CD14-positive monocyte (primary cell): ENCODE data around the gene ATP4B. TPM values are rescaled to one million over a fixed set of nuclear protein-coding genes. Genes with fewer than 3 reads are reported as not detected.

ENCODE experiments used
- DNase-seq, 3 donors: peaks; one replicate each; pipeline ENCODE4 v3.0.0-alpha.2; 2011 to 2022
- H2AFZ ChIP-seq: 2 replicates; pipeline ENCODE4 v1.6.0; 2012; ENCODE audit warnings: mild to moderate bottlenecking, low read depth, low read length, inconsistent platforms; ENCODE audit not compliant: insufficient read depth, poor library complexity, severe bottlenecking
- H3K27ac ChIP-seq, 2 donors: 1 replicate in 1 of 2; 2 replicates in 1 of 2; pipeline ENCODE4 v1.5.1; 2012 to 2013; ENCODE audit warnings: low read length in 2 of 2, control low read depth in 1 of 2, inconsistent platforms in 1 of 2, low read depth in 1 of 2, mild to moderate bottlenecking in 1 of 2
- H3K27me3 ChIP-seq, 2 donors: one replicate each; pipeline versions ENCODE4 v1.6.0 to v1.6.1; 2011 to 2013; ENCODE audit warnings: low read length in 2 of 2; ENCODE audit not compliant: control insufficient read depth in 2 of 2, insufficient read depth in 2 of 2
- H3K36me3 ChIP-seq, 2 donors: replicated peaks in 1 of 2; 1 replicate in 1 of 2; 2 replicates in 1 of 2; pipeline versions ENCODE4 v1.5.1 to v1.6.1; 2012 to 2013; ENCODE audit warnings: low read length in 2 of 2, control low read depth in 1 of 2, inconsistent platforms in 1 of 2, mild to moderate bottlenecking in 1 of 2; ENCODE audit not compliant: insufficient read depth in 2 of 2, control insufficient read depth in 1 of 2
- H3K4me1 ChIP-seq, 2 donors: 1 replicate in 1 of 2; 2 replicates in 1 of 2; pipeline versions ENCODE4 v1.5.1 to v1.6.1; 2012 to 2013; ENCODE audit warnings: low read length in 2 of 2, control low read depth in 1 of 2, inconsistent platforms in 1 of 2, mild to moderate bottlenecking in 1 of 2, moderate library complexity in 1 of 2; ENCODE audit not compliant: insufficient read depth in 2 of 2, control insufficient read depth in 1 of 2
- H3K4me2 ChIP-seq: replicated peaks from 2 replicates; pipeline ENCODE3; 2012; ENCODE audit warnings: low read length, moderate library complexity, mild to moderate bottlenecking; ENCODE audit not compliant: poor library complexity, severe bottlenecking; ENCODE audit errors: extremely low read depth
- H3K4me3 ChIP-seq, 3 experiments: fragments of 200-600 bp in 1 of 3; sonication (generic) in 1 of 3; replicated peaks in 1 of 3; 1 replicate in 2 of 3; 2 replicates in 1 of 3; pipeline ENCODE4 v1.5.1; 2011 to 2013; ENCODE audit warnings: low read length in 3 of 3, mild to moderate bottlenecking in 3 of 3, control low read depth in 2 of 3, low read depth in 2 of 3, inconsistent platforms in 1 of 3, moderate library complexity in 1 of 3
- H3K79me2 ChIP-seq: 2 replicates; pipeline ENCODE4 v1.6.0; 2012; ENCODE audit warnings: mild to moderate bottlenecking, control low read depth, inconsistent platforms, low read length, moderate library complexity; ENCODE audit not compliant: insufficient read depth
- H3K9ac ChIP-seq: 2 replicates; pipeline ENCODE4 v1.6.0; 2017; ENCODE audit warnings: low read length, mild to moderate bottlenecking; ENCODE audit not compliant: insufficient read depth, poor library complexity, severe bottlenecking
- H3K9me3 ChIP-seq, 2 donors: replicated peaks in 1 of 2; 1 replicate in 1 of 2; 2 replicates in 1 of 2; pipeline versions ENCODE4 v1.5.1 to v1.6.1; 2012 to 2013; ENCODE audit warnings: low read length in 2 of 2, control low read depth in 1 of 2; ENCODE audit not compliant: control insufficient read depth in 1 of 2, insufficient read depth in 1 of 2
- H4K20me1 ChIP-seq: 2 replicates; pipeline ENCODE4 v1.6.0; 2012; ENCODE audit warnings: mild to moderate bottlenecking, low read length, control low read depth, moderate library complexity; ENCODE audit not compliant: insufficient read depth
- H3K27ac Mint-ChIP-seq, 7 donors: one replicate each; pipeline ENCODE4 v1.8.0; 2020; ENCODE audit warnings: mild to moderate bottlenecking in 7 of 7, mixed read lengths in 7 of 7, moderate library complexity in 6 of 7, inconsistent platforms in 2 of 7
- H3K27me3 Mint-ChIP-seq, 3 donors: one replicate each; pipeline ENCODE4 v1.8.0; 2021 to 2022; ENCODE audit warnings: low read depth in 3 of 3, mild to moderate bottlenecking in 3 of 3, mixed read lengths in 3 of 3, moderate library complexity in 3 of 3, inconsistent platforms in 1 of 3
- H3K36me3 Mint-ChIP-seq, 2 donors: one replicate each; pipeline ENCODE4 v1.8.0; 2020; ENCODE audit warnings: mixed read lengths in 2 of 2, inconsistent platforms in 1 of 2, mild to moderate bottlenecking in 1 of 2
- H3K4me1 Mint-ChIP-seq: one replicate; pipeline ENCODE4 v1.8.0; 2020; ENCODE audit warnings: mild to moderate bottlenecking, mixed read lengths
- H3K4me3 Mint-ChIP-seq, 2 donors: one replicate each; pipeline ENCODE4 v1.8.0; 2020; ENCODE audit warnings: mild to moderate bottlenecking in 2 of 2, mixed read lengths in 2 of 2, moderate library complexity in 1 of 2
- H3K9me3 Mint-ChIP-seq, 7 donors: one replicate each; pipeline ENCODE4 v1.8.0; 2020 to 2022; ENCODE audit warnings: mixed read lengths in 7 of 7, mild to moderate bottlenecking in 6 of 7, moderate library complexity in 6 of 7, inconsistent platforms in 2 of 7
- WGBS: methylation state at CpG from one replicate; pipeline ENCODE4 v1.1.5; 2013; ENCODE audit warnings: missing lambda C conversion rate; ENCODE audit not compliant: insufficient coverage; 5-methylcytosine and 5-hydroxymethylcytosine counted together
- intact Hi-C, 2 donors: fragments of 100-400 bp; cut with micrococcal nuclease; formaldehyde crosslinking; loops; one replicate each; pipeline versions ENCODE4 v1.15.0 to v1.15.1; 2023
- polyA plus RNA-seq, 3 donors: library from polyadenylated mRNA; depleted of rRNA in 1 of 3; unstranded in 2 of 3; stranded (reverse) in 1 of 3; fragments of 300-500 nt in 2 of 3; fragments of >200 nt in 1 of 3; fragmentation: Illumina TruSeq in 2 of 3; gene quantifications; 1 replicate in 2 of 3; 2 replicates in 1 of 3; pipeline ENCODE4 v1.2.3, GENCODE V29; 2012 to 2021
- TF ChIP-seq, protein P1 (sequence below): fragments of 200-600 bp; IDR thresholded peaks from one replicate; pipeline ENCODE4 v1.8.0; 2022; ENCODE audit warnings: antibody characterized with exemption, mild to moderate bottlenecking

Gene ATP4B
- polyA plus RNA-seq, 3 donors: not detected

DNA sequence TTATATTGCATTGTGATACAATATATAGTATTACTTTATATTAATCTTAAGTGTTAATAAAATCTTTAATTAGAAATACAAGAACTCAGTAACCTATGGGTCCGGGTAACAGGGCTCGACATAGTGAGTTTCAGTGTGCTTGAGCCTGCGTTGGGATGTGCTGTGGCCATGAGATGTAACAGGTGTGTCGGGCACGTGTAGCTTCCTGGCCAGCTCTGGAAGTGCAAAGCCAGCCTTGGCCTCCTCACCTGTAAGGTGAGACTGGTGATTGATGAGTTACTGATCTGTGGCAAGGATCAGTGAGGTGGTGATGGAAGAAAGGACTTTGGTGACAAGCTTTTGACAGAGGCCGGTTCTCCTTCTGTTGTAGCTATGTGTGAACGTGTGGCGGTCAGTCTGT, 19.2 kb downstream of the ATP4B start:
- Mint-ChIP-seq H3K9me3 (peaks cover 29 to 58% (median 43%) of the 10 kb centered on the region in 7 donors), H3K4me1 (no peaks in the 10 kb centered on the region), H3K36me3 (peaks cover 80 to 86% of the 10 kb centered on the region in 2 donors), H3K4me3 (no peak overlapping the region), H3K27ac (peak overlapping the region in 1 of 7 donors; percentile 72), H3K27me3 (no peaks in the 10 kb centered on the region)
- no peaks in the 10 kb centered on the region for H3K79me2 ChIP-seq
- WGBS: 100% methylated on average over 4 of the region's 8 CpGs
- no peak overlapping the region for H3K9ac ChIP-seq
- H3K4me1 ChIP-seq: no peaks in the 10 kb centered on the region
- H3K4me2 ChIP-seq: no peak overlapping the region
- no peak overlapping the region for H3K4me3 ChIP-seq
- TF ChIP-seq, protein P1, sequence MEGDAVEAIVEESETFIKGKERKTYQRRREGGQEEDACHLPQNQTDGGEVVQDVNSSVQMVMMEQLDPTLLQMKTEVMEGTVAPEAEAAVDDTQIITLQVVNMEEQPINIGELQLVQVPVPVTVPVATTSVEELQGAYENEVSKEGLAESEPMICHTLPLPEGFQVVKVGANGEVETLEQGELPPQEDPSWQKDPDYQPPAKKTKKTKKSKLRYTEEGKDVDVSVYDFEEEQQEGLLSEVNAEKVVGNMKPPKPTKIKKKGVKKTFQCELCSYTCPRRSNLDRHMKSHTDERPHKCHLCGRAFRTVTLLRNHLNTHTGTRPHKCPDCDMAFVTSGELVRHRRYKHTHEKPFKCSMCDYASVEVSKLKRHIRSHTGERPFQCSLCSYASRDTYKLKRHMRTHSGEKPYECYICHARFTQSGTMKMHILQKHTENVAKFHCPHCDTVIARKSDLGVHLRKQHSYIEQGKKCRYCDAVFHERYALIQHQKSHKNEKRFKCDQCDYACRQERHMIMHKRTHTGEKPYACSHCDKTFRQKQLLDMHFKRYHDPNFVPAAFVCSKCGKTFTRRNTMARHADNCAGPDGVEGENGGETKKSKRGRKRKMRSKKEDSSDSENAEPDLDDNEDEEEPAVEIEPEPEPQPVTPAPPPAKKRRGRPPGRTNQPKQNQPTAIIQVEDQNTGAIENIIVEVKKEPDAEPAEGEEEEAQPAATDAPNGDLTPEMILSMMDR: no peak
- intact Hi-C loops: no loop called here
- no peak overlapping the region for H2AFZ ChIP-seq
- no peaks in the 10 kb centered on the region for H3K27me3 ChIP-seq
- peaks cover 77 to 86% of the 10 kb centered on the region in 2 donors for H3K36me3 ChIP-seq
- no peak for DNase-seq
- no peak overlapping the region for H3K27ac ChIP-seq
- peaks cover 26 to 42% of the 10 kb centered on the region in 2 donors for H3K9me3 ChIP-seq
- no peaks in the 10 kb centered on the region for H4K20me1 ChIP-seq

DNA sequence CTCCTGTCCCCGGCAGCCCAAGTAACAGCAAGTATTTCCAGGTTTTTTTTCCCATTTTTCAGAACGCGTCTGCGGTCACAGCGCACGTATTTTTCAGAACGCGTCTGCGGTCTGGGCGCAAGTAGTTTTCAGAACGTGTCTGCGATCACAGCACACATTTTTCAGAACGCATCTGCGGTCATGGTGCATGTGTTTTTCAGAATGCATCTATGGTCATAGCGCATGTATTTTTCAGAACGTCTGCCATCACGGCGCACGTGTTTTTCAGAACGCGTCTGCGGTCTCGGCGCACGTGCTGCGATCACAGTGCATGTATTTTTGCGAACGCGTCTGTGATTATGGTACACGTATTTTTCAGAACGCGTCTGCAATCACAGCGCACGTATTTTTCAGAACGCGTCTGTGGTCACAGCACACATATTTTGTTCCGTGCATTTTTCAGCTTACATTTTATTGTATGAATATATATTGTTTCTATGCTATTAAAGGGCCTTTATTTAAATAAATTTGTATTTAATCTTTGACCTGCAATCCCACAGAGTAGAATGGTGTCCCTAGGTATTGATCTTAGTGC, 19.7 kb downstream of the ATP4B start:
- peaks cover 29 to 58% (median 43%) of the 10 kb centered on the region in 7 donors for H3K9me3 Mint-ChIP-seq
- Histone ChIP-seq H3K4me1 (no peaks in the 10 kb centered on the region), H3K4me3 (no peak overlapping the region), H3K9me3 (peaks cover 26 to 42% of the 10 kb centered on the region in 2 donors), H2AFZ (no peak overlapping the region), H3K79me2 (no peaks in the 10 kb centered on the region), H3K27ac (no peak overlapping the region), H3K4me2 (no peak overlapping the region), H4K20me1 (no peaks in the 10 kb centered on the region), H3K27me3 (no peaks in the 10 kb centered on the region), H3K9ac (no peak overlapping the region), H3K36me3 (peaks cover 82 to 91% of the 10 kb centered on the region in 2 donors)
- WGBS: 98% methylated on average over 29 of the region's 37 CpGs
- H3K4me3 Mint-ChIP-seq: no peak overlapping the region
- TF ChIP-seq, protein P1: no peak
- H3K4me1 Mint-ChIP-seq: no peaks in the 10 kb centered on the region
- no peak overlapping the region for H3K27ac Mint-ChIP-seq
- intact Hi-C loops: no loop called here
- no peak for DNase-seq
- peaks cover 85 to 92% of the 10 kb centered on the region in 2 donors for H3K36me3 Mint-ChIP-seq
- H3K27me3 Mint-ChIP-seq: no peaks in the 10 kb centered on the region
